ENCODE measurements around the gene SLC26A2. TPM values are rescaled to one million over a fixed set of nuclear protein-coding genes. Genes with fewer than 3 reads are reported as not detected.

The SLC26A2 gene
- total and polyA plus RNA-seq, 2 of the 8 experiments (the other 6 are each of a cell fraction or from before 2014, with no cell fraction given), result 3.7 to 11.4 TPM

GRCh38 chr5:149915392-149916260 is 44.9 kb upstream of the SLC26A2 start (continued):
- TF ChIP-seq GTF2F1 (IDR thresholded peaks at IDR 0.05; ENCODE audit: borderline replicate concordance, low read depth, low read length) (no peak), KDM4A (IDR thresholded peaks at IDR 0.05; ENCODE audit: low read depth, low read length, severe bottlenecking) (no peak), RAD21 (IDR thresholded peaks at IDR 0.05 in 1 of 2, conservative IDR thresholded peaks at IDR 0.05 in 1 of 2; ENCODE audit: low read depth in 2 of 2, low read length in 2 of 2) (no peak)
